Prostate gland (tissue), 2 donors: ENCODE results near the gene CDH13.
"Not testable (repeated sequence)": the region's sequence is repeated elsewhere in the genome, so short reads cannot be mapped to it uniquely, and the experiment has no call there.

Experiments used
- CTCF ChIP-seq, 4 experiments: fragments of 200-600 bp in 2 of 4; fragments of 450-650 bp in 2 of 4; sonication (generic) in 2 of 4; IDR thresholded peaks; 1 replicate in 3 of 4; 2 replicates in 1 of 4; pipeline ENCODE4 v1.5.1; 2016 to 2019; ENCODE audit warnings: antibody characterized with exemption in 4 of 4, mild to moderate bottlenecking in 2 of 4, moderate library complexity in 2 of 4
- POLR2A ChIP-seq: fragments of 450-650 bp; IDR thresholded peaks from one replicate; pipeline ENCODE4 v1.6.1; 2016; ENCODE audit warnings: antibody characterized with exemption, mild to moderate bottlenecking
- POLR2AphosphoS5 ChIP-seq: sonication (generic); formaldehyde crosslinking; IDR thresholded peaks from one replicate; pipeline ENCODE4 v1.6.1; 2017; ENCODE audit warnings: antibody characterized with exemption

- TF ChIP-seq CTCF (IDR thresholded peaks at IDR 0.05); POLR2AphosphoS5; POLR2A: not testable (repeated sequence)
Measured at GRCh38 chr16:82933933-82934332, 307.2 kb downstream of the CDH13 start.
